Gastrocnemius medialis (tissue), 4 donors: ENCODE measurements around the gene SLC1A1.

Experiments
- CTCF ChIP-seq, 5 experiments: fragments of 450-650 bp in 3 of 5; fragments of 200-600 bp in 2 of 5; sonication (generic) in 2 of 5; IDR thresholded peaks in 4 of 5; conservative IDR thresholded peaks in 1 of 5; 1 replicate in 4 of 5; 2 replicates in 1 of 5; pipeline ENCODE4 v1.5.1; 2016 to 2019; ENCODE audit warnings: antibody characterized with exemption in 5 of 5, mild to moderate bottlenecking in 3 of 5, moderate library complexity in 3 of 5
- POLR2A ChIP-seq, 2 donors: fragments of 450-650 bp; IDR thresholded peaks; one replicate each; pipeline ENCODE4 v1.6.1; 2017; ENCODE audit warnings: antibody characterized with exemption in 2 of 2, mild to moderate bottlenecking in 2 of 2, moderate library complexity in 2 of 2

DNA sequence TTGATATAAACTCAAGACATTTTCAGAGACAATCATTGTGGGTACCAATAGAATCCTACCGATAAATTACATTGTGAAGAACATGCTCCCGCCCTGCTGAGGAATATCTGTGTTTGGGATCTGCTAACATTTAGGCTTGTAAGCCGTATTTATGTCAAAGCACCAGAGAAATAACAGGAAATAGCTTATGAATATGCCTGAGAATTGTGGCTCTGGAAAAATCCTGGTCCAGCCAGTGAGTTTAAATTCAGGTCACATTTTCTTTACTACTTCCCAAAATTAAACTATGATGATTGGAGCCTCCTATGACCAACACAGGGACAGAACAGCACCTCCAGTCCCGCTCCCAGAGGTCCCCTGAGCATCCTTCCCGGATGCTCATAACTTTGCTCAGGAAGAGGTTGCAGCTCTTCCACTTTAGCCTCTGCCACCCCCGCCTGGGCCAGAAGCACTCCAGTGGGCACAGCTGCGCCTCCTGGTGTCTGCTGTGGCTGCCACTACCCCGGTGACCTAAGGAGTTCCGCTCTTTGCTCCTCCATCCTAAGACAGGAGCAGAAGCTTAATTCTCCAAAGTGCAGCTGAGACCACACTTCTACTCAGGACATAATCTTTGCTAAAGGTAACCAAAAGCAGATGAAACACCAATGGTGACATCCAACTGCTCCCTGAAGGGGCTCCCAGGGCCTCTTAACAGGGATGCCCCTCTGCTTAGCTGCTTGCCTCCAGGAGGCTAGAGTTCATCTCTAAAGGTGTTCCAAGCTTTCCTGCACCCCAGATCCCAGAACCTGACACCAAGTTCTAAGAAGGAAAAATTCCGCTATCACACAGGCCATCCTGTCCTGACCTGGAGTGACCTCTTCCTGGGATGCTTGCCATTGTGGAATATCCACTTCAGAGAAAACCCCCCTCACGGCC is 58.8 kb downstream of the SLC1A1 start:
- TF ChIP-seq POLR2A (IDR thresholded peaks at IDR 0.05) (no peak), CTCF (IDR thresholded peaks at IDR 0.05 in 4 of 5, conservative IDR thresholded peaks at IDR 0.05 in 1 of 5) (peak in 1 of 5 experiments; percentile 26)
